ENCODE measurements around the gene KRTAP20-1. TPM values are rescaled to one million over a fixed set of nuclear protein-coding genes. Genes with fewer than 3 reads are reported as not detected.

KRTAP20-1 gene
- total RNA-seq, 1 donor from 2014 or later = not detected

- no peaks in the 10 kb centered on the region for H3K27me3 ChIP-seq (ENCODE audit: low read depth)
- no peak overlapping the region for H3K27ac ChIP-seq (replicated peaks)
- no peak for DNase-seq
- TF ChIP-seq CTCF (IDR thresholded peaks at IDR 0.05; ENCODE audit: borderline replicate concordance) = no peak
- H3K4me3 ChIP-seq = no peak overlapping the region
- no peaks in the 10 kb centered on the region for H3K9me3 ChIP-seq (replicated peaks)
- H3K4me1 ChIP-seq = no peaks in the 10 kb centered on the region
- no peaks in the 10 kb centered on the region for H3K36me3 ChIP-seq
- intact Hi-C loops (cut with micrococcal nuclease) = no loop called here
These were observed 33.4 kb upstream of the KRTAP20-1 start for GRCh38 chr21:30582870-30583269.

GRCh38 chr21:30590297-30590696 lies 25.9 kb upstream of the KRTAP20-1 start, which contains the start of gene KRTAP22-2:
Gene KRTAP22-2, minus strand, starts transcription at chr21:30590397.
- no peaks in the 10 kb centered on the region for H3K4me1 ChIP-seq
- H3K4me3 ChIP-seq = no peak within 1 kb of the TSS
- intact Hi-C loops (cut with micrococcal nuclease) = no loop called here
- no peaks in the 10 kb centered on the region for H3K27me3 ChIP-seq (ENCODE audit: low read depth)
- DNase-seq = no peak
- no peak within 1 kb of the TSS for H3K27ac ChIP-seq (replicated peaks)
- no peaks in the 10 kb centered on the region for H3K9me3 ChIP-seq (replicated peaks)
- no peaks in the 10 kb centered on the region for H3K36me3 ChIP-seq
- no peak for TF ChIP-seq CTCF (IDR thresholded peaks at IDR 0.05; ENCODE audit: borderline replicate concordance)

- TF ChIP-seq CTCF (IDR thresholded peaks at IDR 0.05; ENCODE audit: borderline replicate concordance) = no peak
- H3K4me3 ChIP-seq = no peak within 1 kb of the TSS
- H3K4me1 ChIP-seq = no peaks in the 10 kb centered on the region
- intact Hi-C loops (cut with micrococcal nuclease) = no loop called here
- no peaks in the 10 kb centered on the region for H3K36me3 ChIP-seq
- no peaks in the 10 kb centered on the region for H3K9me3 ChIP-seq (replicated peaks)
- no peaks in the 10 kb centered on the region for H3K27me3 ChIP-seq (ENCODE audit: low read depth)
- DNase-seq = no peak
- no peak within 1 kb of the TSS for H3K27ac ChIP-seq (replicated peaks)
These were observed 24.1 kb upstream of the KRTAP20-1 start, which contains the start of gene KRTAP6-3 for GRCh38 chr21:30592140-30592539. Gene KRTAP6-3, plus strand, starts transcription at chr21:30592440. Its CDS starts 6 bp downstream, at chr21:30592446.

- intact Hi-C loops (cut with micrococcal nuclease) = no loop called here
- no peak within 1 kb of the TSS for H3K4me3 ChIP-seq
- H3K4me1 ChIP-seq = no peaks in the 10 kb centered on the region
- H3K36me3 ChIP-seq = no peaks in the 10 kb centered on the region
- no peaks in the 10 kb centered on the region for H3K9me3 ChIP-seq (replicated peaks)
- no peak within 1 kb of the TSS for H3K27ac ChIP-seq (replicated peaks)
- no peaks in the 10 kb centered on the region for H3K27me3 ChIP-seq (ENCODE audit: low read depth)
- no peak for DNase-seq
- TF ChIP-seq CTCF (IDR thresholded peaks at IDR 0.05; ENCODE audit: borderline replicate concordance) = no peak
These were observed 17.4 kb upstream of the KRTAP20-1 start, which contains the start of gene KRTAP6-2 for GRCh38 chr21:30598802-30599201. Gene KRTAP6-2, minus strand, starts transcription at chr21:30598902. Its CDS starts 28 bp downstream, at chr21:30598874.

- Histone ChIP-seq H3K36me3 (no peaks in the 10 kb centered on the region), H3K4me3 (no peak within 1 kb of the TSS), H3K9me3 (replicated peaks) (no peaks in the 10 kb centered on the region), H3K4me1 (no peaks in the 10 kb centered on the region), H3K27ac (replicated peaks) (no peak within 1 kb of the TSS), H3K27me3 (ENCODE audit: low read depth) (no peaks in the 10 kb centered on the region)
- no peak for DNase-seq
- TF ChIP-seq CTCF (IDR thresholded peaks at IDR 0.05; ENCODE audit: borderline replicate concordance) = no peak
- intact Hi-C loops (cut with micrococcal nuclease) = no loop called here
These were observed 15.4 kb upstream of the KRTAP20-1 start, which contains the start of gene KRTAP22-1 for GRCh38 chr21:30600787-30601186. Gene KRTAP22-1, plus strand, starts transcription at chr21:30601087.
